HepG2 (cell line): ENCODE measurements around the gene CLDN22. TPM values are rescaled to one million over a fixed set of nuclear protein-coding genes. Genes with fewer than 3 reads are reported as not detected.

Experiments used
- FOSL2 ChIP-seq: sonication (generic); formaldehyde crosslinking; IDR thresholded peaks from 2 replicates; pipeline ENCODE4 v1.4.0; 2020; ENCODE audit warnings: missing genetic modification reagents
- KDM2A ChIP-seq: sonication (generic); formaldehyde crosslinking; IDR thresholded peaks from 2 replicates; pipeline ENCODE4 v1.4.0; 2020; ENCODE audit warnings: low read depth, missing genetic modification reagents, borderline replicate concordance
- KDM4B ChIP-seq: sonication (generic); formaldehyde crosslinking; IDR thresholded peaks from 2 replicates; pipeline ENCODE4 v1.4.0; 2020; ENCODE audit warnings: missing genetic modification reagents
- KLF16 ChIP-seq, 2 experiments: sonication (generic) in 1 of 2; formaldehyde crosslinking in 1 of 2; IDR thresholded peaks; 2 replicates each; pipeline versions ENCODE4 v1.6.1 to v1.8.0; 2016 to 2023; ENCODE audit warnings: missing genetic modification reagents in 2 of 2, missing compliant biosample characterization in 1 of 2
- MIXL1 ChIP-seq: IDR thresholded peaks from 2 replicates; pipeline ENCODE4 v1.6.1; 2016
- MTF2 ChIP-seq: sonication (generic); formaldehyde crosslinking; IDR thresholded peaks from 2 replicates; pipeline ENCODE4 v1.5.0; 2020; ENCODE audit warnings: missing genetic modification reagents, borderline replicate concordance
- PRMT3 ChIP-seq: sonication (generic); formaldehyde crosslinking; IDR thresholded peaks from 2 replicates; pipeline ENCODE4 v1.8.1; 2022; ENCODE audit warnings: low read depth, mild to moderate bottlenecking, moderate library complexity, missing genetic modification reagents, borderline replicate concordance
- REXO4 ChIP-seq: sonication (generic); formaldehyde crosslinking; IDR thresholded peaks from 2 replicates; pipeline ENCODE4 v1.8.0; 2022; ENCODE audit warnings: missing genetic modification reagents, mild to moderate bottlenecking, borderline replicate concordance
- SOX5 ChIP-seq: IDR thresholded peaks from 2 replicates; pipeline ENCODE4 v1.6.1; 2016; ENCODE audit warnings: borderline replicate concordance
- ZHX2 ChIP-seq, 2 experiments: sonication (generic) in 1 of 2; formaldehyde crosslinking in 1 of 2; IDR thresholded peaks; 2 replicates each; pipeline versions ENCODE4 v1.6.1 to v1.9.0; 2014 to 2022; ENCODE audit warnings: antibody characterized with exemption in 1 of 2, borderline replicate concordance in 1 of 2, inconsistent platforms in 1 of 2, low read depth in 1 of 2, missing genetic modification reagents in 1 of 2
- polyA plus RNA-seq, 8 experiments: library from polyadenylated mRNA; depleted of rRNA in 3 of 8; stranded (reverse) in 7 of 8; unstranded in 1 of 8; fragments of >200 nt; fragmentation: Illumina TruSeq in 4 of 8; extraction: Trizol in 4 of 8; gene quantifications; 2 replicates each; pipeline versions ENCODE4 v1.2.1 to v1.2.3, GENCODE V29; 2011 to 2016; ENCODE audit warnings: low read depth in 4 of 8, missing spikeins in 1 of 8, mixed read lengths in 1 of 8; ENCODE audit not compliant: insufficient read depth in 1 of 8
- total RNA-seq, 5 experiments: library from RNA; depleted of rRNA; stranded (reverse); fragments of >200 nt; fragmentation: Illumina TruSeq; extraction: Trizol; gene quantifications; 2 replicates each; pipeline ENCODE4 v1.2.3, GENCODE V29; 2016; ENCODE audit warnings: low read depth in 1 of 5
- TF ChIP-seq, protein P1 (sequence below): sonication (generic); formaldehyde crosslinking; IDR thresholded peaks from 2 replicates; pipeline ENCODE4 v1.8.1; 2023; ENCODE audit warnings: mild to moderate bottlenecking, missing genetic modification reagents

CLDN22 gene
- total and polyA plus RNA-seq, 2 of the 13 experiments (the other 11 are each of a cell fraction or from before 2014, with no cell fraction given), result 0.07 TPM; not detected in 1

GRCh38 chr4:183356173-183356830 lies 36.2 kb upstream of the CLDN22 start (continued):
- TF ChIP-seq ZHX2 (IDR thresholded peaks at IDR 0.05; ENCODE audit: low read depth), result no peak
- TF ChIP-seq ZHX2 (CRISPR knock-in tag; IDR thresholded peaks at IDR 0.05; ENCODE audit: borderline replicate concordance), result no peak
- no peak for TF ChIP-seq PRMT3
- no peak for TF ChIP-seq MTF2
- TF ChIP-seq SOX5 (CRISPR knock-in tag), result no peak
- no peak for TF ChIP-seq FOSL2
- no peak for TF ChIP-seq KDM2A
- no peak for TF ChIP-seq KLF16 (CRISPR knock-in tag; IDR thresholded peaks at IDR 0.05)
- TF ChIP-seq, protein P1, sequence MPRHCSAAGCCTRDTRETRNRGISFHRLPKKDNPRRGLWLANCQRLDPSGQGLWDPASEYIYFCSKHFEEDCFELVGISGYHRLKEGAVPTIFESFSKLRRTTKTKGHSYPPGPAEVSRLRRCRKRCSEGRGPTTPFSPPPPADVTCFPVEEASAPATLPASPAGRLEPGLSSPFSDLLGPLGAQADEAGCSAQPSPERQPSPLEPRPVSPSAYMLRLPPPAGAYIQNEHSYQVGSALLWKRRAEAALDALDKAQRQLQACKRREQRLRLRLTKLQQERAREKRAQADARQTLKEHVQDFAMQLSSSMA (CRISPR knock-in tag), result no peak
- TF ChIP-seq REXO4 (CRISPR knock-in tag), result no peak
- TF ChIP-seq MIXL1 (CRISPR knock-in tag), result no peak
- no peak for TF ChIP-seq KDM4B (CRISPR knock-in tag)
